ENCODE measurements around the gene P4HA3. TPM values are rescaled to one million over a fixed set of nuclear protein-coding genes. Genes with fewer than 3 reads are reported as not detected.

The P4HA3 gene
- total RNA-seq, 1 donor from 2014 or later, result 0.23 TPM

GRCh38 chr11:74318241-74318932, 6.9 kb upstream of the P4HA3 start:
- ATAC-seq, result no peak
- no peak for DNase-seq (ENCODE audit: low spot score)

- DNase-seq (ENCODE audit: low spot score), result no peak
- ATAC-seq, result no peak
Observed at GRCh38 chr11:74316772-74317505, 5.5 kb upstream of the P4HA3 start.

DNA sequence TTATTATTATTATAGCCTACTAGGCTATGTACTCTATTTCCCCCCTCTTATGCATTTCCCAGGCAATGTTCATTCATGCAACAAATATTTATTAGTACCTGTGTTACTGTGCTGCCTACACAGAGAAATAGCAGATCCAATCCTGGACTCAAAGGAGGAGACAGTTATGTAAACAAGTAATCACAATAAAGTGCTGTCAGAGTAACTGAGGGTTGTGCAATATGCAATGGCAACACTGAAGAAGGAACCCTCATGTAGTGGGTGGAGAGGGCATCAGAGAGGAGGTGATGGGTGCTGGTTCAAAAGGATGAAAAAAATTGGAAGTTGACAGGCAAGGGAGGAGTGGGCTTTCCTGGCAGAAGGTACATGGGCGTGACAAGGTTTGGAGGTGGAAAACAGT, 886 bp upstream of the P4HA3 start:
- ATAC-seq, result peak; percentile 40
- DNase-seq (ENCODE audit: low spot score), result no peak

DNA sequence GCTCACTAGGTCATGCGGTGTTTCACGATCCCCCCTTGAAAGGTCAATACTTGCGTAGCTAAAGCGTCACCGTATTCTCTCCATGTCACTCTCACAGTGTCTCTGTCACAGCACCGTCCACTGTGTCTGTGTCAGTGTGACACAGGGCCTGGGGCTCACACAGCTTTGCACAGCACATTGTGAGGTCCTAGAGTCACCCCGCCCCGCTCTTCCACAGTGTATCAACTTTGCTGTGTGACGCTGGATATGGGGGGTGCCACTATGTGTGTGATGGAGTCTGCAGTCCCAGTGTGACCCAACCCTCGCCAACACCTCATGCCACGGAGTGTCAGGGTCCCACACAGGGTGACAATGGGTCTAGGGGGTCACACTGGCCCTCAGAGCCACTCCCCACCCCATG, 583 bp downstream of the P4HA3 start:
- DNase-seq (ENCODE audit: low spot score) (no peak), ATAC-seq (no peak)

- ATAC-seq (no peak), DNase-seq (ENCODE audit: low spot score) (no peak)
Observed at GRCh38 chr11:74307434-74307833, 4.0 kb downstream of the P4HA3 start.

DNA sequence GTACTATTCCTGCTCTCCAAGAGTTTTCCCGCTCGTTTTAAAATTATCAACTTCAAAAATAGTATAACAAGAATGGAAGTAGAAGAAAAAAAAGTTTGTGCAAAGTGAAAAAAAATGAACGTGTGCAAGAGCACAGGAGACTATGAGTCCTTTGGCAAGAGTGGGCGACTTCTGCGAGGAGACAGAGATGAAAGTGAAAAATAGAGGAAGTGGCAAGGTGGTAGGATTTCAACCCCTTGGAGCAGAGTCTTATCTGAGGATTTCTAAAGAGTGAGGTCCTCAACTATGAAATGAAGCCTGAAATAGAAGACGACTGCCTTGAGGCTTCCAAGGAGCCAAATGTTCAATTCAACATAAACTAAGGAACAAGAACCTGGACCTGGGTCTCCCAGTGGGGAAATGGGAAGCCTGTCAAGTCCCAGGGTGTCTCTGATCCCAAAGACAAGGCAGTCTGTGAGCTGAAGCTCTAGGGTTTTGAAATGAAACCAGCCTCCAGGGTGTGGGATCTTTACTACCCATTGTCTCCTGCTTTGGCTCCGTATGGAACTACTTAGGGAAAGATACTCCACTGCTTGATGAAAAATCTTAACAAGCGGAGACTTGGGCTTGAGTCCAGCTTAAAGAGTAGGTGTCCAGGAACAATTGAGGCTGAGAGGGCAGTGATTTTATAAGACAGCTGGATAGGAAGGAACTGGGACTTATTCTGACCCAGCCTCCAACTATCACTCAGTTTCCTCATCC, 4.8 kb downstream of the P4HA3 start:
- ATAC-seq (no peak), DNase-seq (ENCODE audit: low spot score) (no peak)

DNA sequence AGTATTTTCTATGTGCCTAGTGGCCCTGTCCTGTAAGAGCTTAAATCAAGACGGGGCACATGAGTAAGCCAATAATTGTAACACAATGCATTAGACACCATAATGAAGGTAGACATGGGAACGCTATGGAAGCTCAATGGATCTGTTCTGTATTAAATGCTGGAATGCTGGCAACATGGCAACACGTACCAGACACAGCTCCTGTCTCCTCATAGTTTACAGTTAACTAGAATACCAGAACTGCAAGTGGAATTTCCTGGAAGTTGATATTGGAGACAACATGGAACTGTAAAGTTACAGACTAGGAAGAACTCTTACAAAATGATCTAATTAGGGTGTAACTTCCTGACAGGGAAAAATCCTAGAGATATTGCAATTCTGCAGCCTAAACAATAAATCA, 12.4 kb downstream of the P4HA3 start:
- DNase-seq (ENCODE audit: low spot score), result no peak
- ATAC-seq, result no peak

- DNase-seq (ENCODE audit: low spot score) (no peak), ATAC-seq (no peak)
Observed at GRCh38 chr11:74297484-74297883, 14.0 kb downstream of the P4HA3 start.

DNA sequence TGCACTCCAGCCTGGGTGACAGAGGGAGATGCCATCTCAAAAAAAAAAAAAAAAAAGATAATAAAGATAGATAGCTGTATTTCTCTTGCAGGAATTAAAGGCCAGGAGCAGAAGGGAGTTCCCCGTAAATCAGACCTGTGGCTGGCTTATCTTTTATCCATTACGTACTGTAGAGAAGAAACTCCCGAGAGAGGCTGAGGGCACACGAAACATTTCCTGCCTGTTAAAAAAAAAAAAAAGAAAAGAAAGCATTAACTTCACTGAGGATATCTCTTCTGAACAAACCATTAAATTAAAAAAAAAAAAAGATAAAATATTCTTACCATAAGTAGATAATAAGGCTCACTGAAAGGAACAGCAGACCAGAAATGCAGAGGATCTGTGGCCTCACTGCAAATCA, 22.5 kb downstream of the P4HA3 start:
- ATAC-seq (no peak), DNase-seq (ENCODE audit: low spot score) (no peak)

GRCh38 chr11:74288161-74288560, 23.3 kb downstream of the P4HA3 start:
- ATAC-seq (no peak), DNase-seq (ENCODE audit: low spot score) (no peak)

- no peak for DNase-seq (ENCODE audit: low spot score)
Observed at GRCh38 chr11:74284466-74284865, 27.0 kb downstream of the P4HA3 start.

DNA sequence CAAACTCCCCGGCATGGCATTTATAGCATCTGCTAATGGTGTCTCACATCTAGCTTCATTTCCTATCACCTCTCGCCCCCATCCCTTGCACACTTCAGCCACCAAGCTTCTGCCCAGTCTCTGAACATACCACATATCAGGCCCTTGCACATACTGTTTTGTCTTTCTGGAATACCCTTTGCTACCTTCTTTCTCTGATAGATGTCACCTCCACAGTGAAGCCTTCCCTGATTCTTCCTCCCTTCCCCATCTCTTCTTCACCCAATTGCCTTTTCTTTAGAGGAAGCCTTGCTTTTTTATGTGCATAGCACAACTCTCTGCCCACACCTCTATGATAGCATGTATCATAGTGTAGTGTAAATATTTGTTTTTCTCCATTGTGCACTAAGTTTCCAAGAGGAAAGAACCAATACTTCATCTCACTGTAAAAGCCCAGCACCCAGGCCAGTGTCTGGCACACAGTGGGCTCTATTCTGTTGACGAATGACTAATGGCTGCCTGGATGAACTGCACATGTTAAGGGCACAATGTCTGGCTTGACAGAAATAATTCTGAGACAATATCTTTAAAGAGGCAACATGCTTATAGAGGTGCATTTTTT, 27.8 kb downstream of the P4HA3 start:
- DNase-seq (ENCODE audit: low spot score) (no peak), ATAC-seq (no peak)

More at GRCh38 chr11:74284466-74284865, 27.0 kb downstream of the P4HA3 start:
- no peak for ATAC-seq

DNA sequence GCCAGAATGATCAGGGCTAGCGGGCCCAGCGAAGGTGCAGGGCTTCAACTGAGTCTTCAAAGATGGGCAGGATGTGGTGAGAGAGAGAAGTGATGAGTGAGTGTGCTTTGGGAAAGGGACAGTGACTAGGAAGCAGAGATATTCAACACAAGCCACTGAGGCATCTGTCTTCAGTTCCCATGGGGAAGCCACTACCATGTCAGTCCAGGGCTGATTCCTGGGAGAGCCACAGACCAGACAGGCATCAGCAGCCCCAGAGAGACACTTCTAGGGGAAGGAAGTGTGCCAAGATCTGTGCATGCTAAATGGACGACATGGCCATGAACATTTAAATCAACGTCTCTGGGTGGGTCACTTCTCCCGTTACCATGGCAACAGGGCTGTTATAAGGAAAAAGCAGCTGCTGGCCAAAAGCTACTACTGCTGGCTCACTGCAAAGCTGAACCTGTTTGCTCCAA, 28.5 kb downstream of the P4HA3 start:
- DNase-seq (ENCODE audit: low spot score) (no peak), ATAC-seq (no peak)

- DNase-seq (ENCODE audit: low spot score), result no peak
- ATAC-seq, result no peak
Observed at GRCh38 chr11:74282421-74282820, 29.0 kb downstream of the P4HA3 start.

GRCh38 chr11:74280494-74280893, 30.9 kb downstream of the P4HA3 start:
- DNase-seq (ENCODE audit: low spot score), result no peak
- no peak for ATAC-seq

DNA sequence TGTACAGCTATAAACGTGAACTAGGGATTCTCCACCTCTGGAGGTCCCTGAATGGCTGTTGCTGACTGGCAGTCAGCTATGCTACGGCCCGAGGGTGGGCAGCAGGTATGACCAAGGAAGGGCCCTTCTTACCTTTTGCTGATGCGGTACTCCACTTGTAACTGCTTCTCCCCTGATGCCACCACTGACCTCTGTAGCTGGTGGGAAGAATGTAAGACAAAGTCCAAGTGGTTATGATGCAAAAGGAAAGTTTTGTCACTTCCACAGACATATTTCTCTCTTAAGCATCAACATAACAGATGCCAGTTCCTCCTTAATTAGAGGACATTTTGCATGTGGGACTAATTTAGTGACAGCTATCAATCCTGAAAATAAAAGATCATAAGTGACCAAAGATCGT, 32.2 kb downstream of the P4HA3 start:
- DNase-seq (ENCODE audit: low spot score) (no peak), ATAC-seq (no peak)

GRCh38 chr11:74278721-74279161, 32.7 kb downstream of the P4HA3 start:
- no peak for ATAC-seq
- no peak for DNase-seq (ENCODE audit: low spot score)

GRCh38 chr11:74278103-74278502, 33.3 kb downstream of the P4HA3 start:
- no peak for ATAC-seq

GRCh38 chr11:74276581-74276980, 34.9 kb downstream of the P4HA3 start:
- no peak for ATAC-seq
- no peak for DNase-seq (ENCODE audit: low spot score)

More at GRCh38 chr11:74278103-74278502, 33.3 kb downstream of the P4HA3 start:
- no peak for DNase-seq (ENCODE audit: low spot score)

GRCh38 chr11:74272276-74272675, 39.2 kb downstream of the P4HA3 start:
- ATAC-seq, result no peak
- DNase-seq (ENCODE audit: low spot score), result no peak

DNA sequence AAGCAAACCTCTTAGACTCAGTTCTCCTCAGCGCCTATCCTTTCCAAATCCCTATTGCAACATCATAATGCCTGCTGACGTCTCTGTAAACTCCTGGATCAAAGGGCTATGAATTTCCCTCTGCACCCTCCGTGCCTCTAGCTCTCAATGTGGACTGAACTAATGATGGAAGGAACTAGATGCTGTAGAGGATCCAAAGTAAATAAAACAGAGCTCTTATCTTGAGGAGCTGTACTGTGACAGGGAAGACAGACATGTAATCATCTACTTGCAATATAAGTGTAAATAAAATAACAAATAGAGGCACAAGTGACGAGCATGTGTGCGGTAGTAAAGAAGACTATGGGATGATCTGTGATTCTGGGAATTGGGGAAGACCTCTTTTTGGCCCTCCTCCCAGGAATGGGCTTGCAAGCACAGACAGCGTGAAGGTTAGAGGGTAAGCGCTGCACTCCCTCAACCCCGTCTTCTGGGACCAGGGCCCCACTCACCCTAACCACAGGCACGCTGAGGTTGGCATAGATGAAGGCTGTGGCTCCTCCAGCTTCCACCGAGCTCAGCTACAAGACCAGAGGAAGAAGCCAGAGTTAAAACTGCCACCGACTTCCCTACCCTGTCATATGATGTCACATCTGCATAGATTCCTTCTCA, 42.2 kb downstream of the P4HA3 start:
- DNase-seq (ENCODE audit: low spot score), result no peak
- ATAC-seq, result peak; percentile 72

Measured in left lobe of liver (tissue), 2 donors.